GM23248 (cell line): ENCODE measurements around the gene MAD2L1. TPM values are rescaled to one million over a fixed set of nuclear protein-coding genes. Genes with fewer than 3 reads are reported as not detected.
A peak's percentile ranks its signal among the peaks of the same experiment; 100 is the strongest.

Experiments used
- DNase-seq: peaks from one replicate; pipeline ENCODE4 v3.0.0-alpha.2; 2015
- H2AFZ ChIP-seq: fragments of 200-600 bp; sonication (generic); 2 replicates; pipeline ENCODE4 v1.6.1; 2016; ENCODE audit warnings: antibody characterized with exemption
- H3F3A ChIP-seq: fragments of 200-600 bp; sonication (generic); 2 replicates; pipeline ENCODE4 v1.6.1; 2016; ENCODE audit warnings: mild to moderate bottlenecking, antibody characterized with exemption, mixed run types; ENCODE audit not compliant: insufficient read depth
- H3K27ac ChIP-seq: fragments of 200-600 bp; sonication (generic); 2 replicates; pipeline ENCODE4 v1.5.1; 2016; ENCODE audit warnings: mild to moderate bottlenecking
- H3K27me3 ChIP-seq: fragments of 200-600 bp; sonication (generic); replicated peaks from 2 replicates; pipeline ENCODE4 v1.6.1; 2016; ENCODE audit warnings: mild to moderate bottlenecking; ENCODE audit not compliant: insufficient read depth
- H3K36me3 ChIP-seq: fragments of 200-600 bp; sonication (generic); 2 replicates; pipeline ENCODE4 v1.6.1; 2016; ENCODE audit warnings: low read depth, mild to moderate bottlenecking
- H3K4me1 ChIP-seq: fragments of 200-600 bp; sonication (generic); 2 replicates; pipeline ENCODE4 v1.6.1; 2016; ENCODE audit warnings: mild to moderate bottlenecking; ENCODE audit not compliant: insufficient read depth
- H3K4me2 ChIP-seq: fragments of 200-600 bp; sonication (generic); one replicate; pipeline ENCODE4 v1.6.1; 2016; ENCODE audit warnings: mild to moderate bottlenecking; ENCODE audit not compliant: unreplicated experiment
- H3K4me3 ChIP-seq: fragments of 200-600 bp; sonication (generic); 2 replicates; pipeline ENCODE4 v1.5.1; 2016; ENCODE audit warnings: mild to moderate bottlenecking
- H3K79me2 ChIP-seq: fragments of 200-600 bp; sonication (generic); 2 replicates; pipeline ENCODE4 v1.6.1; 2016; ENCODE audit warnings: mild to moderate bottlenecking; ENCODE audit not compliant: insufficient read depth
- H3K9ac ChIP-seq: fragments of 200-600 bp; sonication (generic); 2 replicates; pipeline ENCODE4 v1.6.1; 2016; ENCODE audit warnings: mild to moderate bottlenecking
- H3K9me2 ChIP-seq: fragments of 200-600 bp; sonication (generic); 2 replicates; pipeline ENCODE4 v1.6.1; 2016; ENCODE audit warnings: mixed run types, mild to moderate bottlenecking, moderate library complexity; ENCODE audit not compliant: insufficient read depth
- H3K9me3 ChIP-seq: fragments of 200-600 bp; sonication (generic); one replicate; pipeline ENCODE4 v1.6.1; 2017; ENCODE audit warnings: low read depth
- H4K20me1 ChIP-seq: fragments of 200-600 bp; sonication (generic); 2 replicates; pipeline ENCODE4 v1.6.0; 2016; ENCODE audit not compliant: insufficient read depth
- EZH2 ChIP-seq: fragments of 200-600 bp; sonication (generic); IDR thresholded peaks from 2 replicates; pipeline ENCODE4 v1.6.1; 2018; ENCODE audit warnings: antibody characterized with exemption, mild to moderate bottlenecking; ENCODE audit not compliant: insufficient read depth, poor library complexity, severe bottlenecking
- EZH2phosphoT487 ChIP-seq: fragments of 200-600 bp; sonication (generic); IDR thresholded peaks from 2 replicates; pipeline ENCODE4 v1.6.1; 2018; ENCODE audit warnings: antibody characterized with exemption, moderate library complexity, mild to moderate bottlenecking, low read depth; ENCODE audit not compliant: insufficient read depth
- WGBS, 2 experiments: methylation state at CpG; one replicate each; pipeline ENCODE4 v1.1.6; 2015 to 2017; ENCODE audit warnings: low lambda C conversion rate in 2 of 2, low coverage in 1 of 2; ENCODE audit errors: missing lambda C conversion rate in 2 of 2; 5-methylcytosine and 5-hydroxymethylcytosine counted together
- in situ Hi-C: fragments of 300-500 bp; cut with MboI; formaldehyde crosslinking; loops from 2 replicates; pipeline ENCODE4 v1.15.0; 2020
- polyA plus RNA-seq: library from polyadenylated mRNA; unstranded; fragments of >200 nt; fragmentation: Nextera tagmentation; extraction: Ambion mirVana; gene quantifications from 2 replicates; pipeline ENCODE4 v1.2.1, GENCODE V29; 2016
- total RNA-seq: library from RNA; depleted of rRNA; stranded (reverse); fragments of >200 nt; shearing (Covaris generic); gene quantifications from 2 replicates; pipeline ENCODE4 v1.2.3, GENCODE V29; 2014

MAD2L1 gene
- total and polyA plus RNA-seq, 2 experiments from 2014 or later = 31.3 to 40.6 TPM

DNA sequence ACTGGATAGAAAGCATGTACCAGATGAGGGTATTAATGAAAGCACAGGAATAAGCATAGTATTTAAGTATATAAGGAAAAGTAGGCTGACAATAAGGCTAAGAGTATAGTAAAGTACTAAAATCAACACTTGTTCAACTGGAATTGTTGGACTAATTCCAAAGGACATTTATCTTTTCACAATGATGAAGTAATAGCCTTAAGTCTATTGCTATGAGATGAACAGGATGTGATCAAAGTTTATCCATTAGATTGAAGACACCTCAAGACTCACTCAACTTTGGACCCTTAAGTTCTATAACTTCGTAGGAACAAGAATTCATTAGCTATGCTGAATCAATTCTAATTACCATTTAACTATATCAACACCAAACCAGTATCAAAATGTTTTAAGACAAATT lies 7.6 kb downstream of the MAD2L1 start:
- Histone ChIP-seq H3K4me2 (no peak overlapping the region), H3K27me3 (no peaks in the 10 kb centered on the region), H3K9me3 (no peaks in the 10 kb centered on the region), H3K4me3 (no peak overlapping the region), H3K79me2 (peaks cover 34% of the 10 kb centered on the region), H4K20me1 (no peaks in the 10 kb centered on the region), H3K4me1 (peaks cover 13% of the 10 kb centered on the region; the same call in 1 of the 2 replicates), H3K36me3 (no peaks in the 10 kb centered on the region), H3K27ac (no peak overlapping the region), H3K9ac (no peak overlapping the region), H2AFZ (no peak overlapping the region), H3K9me2 (no peaks in the 10 kb centered on the region), H3F3A (no peaks in the 10 kb centered on the region)
- WGBS, 2 experiments = 93 to 94% methylated on average over 1 of the region's 1 CpG
- DNase-seq = no peak
- TF ChIP-seq EZH2phosphoT487 (no peak), EZH2 (no peak)
- in situ Hi-C loops = loop anchor here (10.0 kb wide), 2 partner anchors 424 to 744 kb away; no protein-coding TSS in a partner anchor

DNA sequence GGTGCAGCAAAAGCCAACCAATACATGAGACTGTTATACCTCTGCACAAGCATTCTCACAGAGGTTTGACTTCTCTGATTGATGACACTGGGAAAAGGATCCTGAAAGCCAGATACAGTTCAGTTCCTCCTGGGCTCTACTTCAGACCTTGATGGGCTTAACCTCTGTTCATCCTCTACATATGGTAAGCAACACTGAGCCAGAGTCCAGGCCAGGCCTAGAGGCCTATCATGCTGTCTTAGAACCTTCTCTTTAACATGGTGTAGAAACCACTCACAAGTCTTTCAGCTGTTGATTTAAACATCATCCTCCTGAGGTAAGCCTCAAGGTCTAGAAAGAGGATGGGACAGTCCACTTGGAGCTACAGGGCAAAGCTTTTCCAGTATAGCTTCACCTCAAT lies 9.2 kb downstream of the MAD2L1 start:
- Histone ChIP-seq H3K27me3 (no peaks in the 10 kb centered on the region), H3K9me2 (no peaks in the 10 kb centered on the region), H2AFZ (no peak overlapping the region), H3K4me2 (no peak overlapping the region), H3F3A (peaks cover 8% of the 10 kb centered on the region; the same call in 1 of the 2 replicates), H3K79me2 (peaks cover 17% of the 10 kb centered on the region), H3K9ac (no peak overlapping the region), H4K20me1 (no peaks in the 10 kb centered on the region), H3K36me3 (no peaks in the 10 kb centered on the region), H3K4me1 (peaks cover 10% of the 10 kb centered on the region), H3K27ac (no peak overlapping the region), H3K4me3 (no peak overlapping the region), H3K9me3 (no peaks in the 10 kb centered on the region)
- in situ Hi-C loops = loop anchor here (10.0 kb wide), 2 partner anchors 423 to 743 kb away; no protein-coding TSS in a partner anchor
- TF ChIP-seq EZH2phosphoT487 (no peak), EZH2 (no peak)
- no peak for DNase-seq

DNA sequence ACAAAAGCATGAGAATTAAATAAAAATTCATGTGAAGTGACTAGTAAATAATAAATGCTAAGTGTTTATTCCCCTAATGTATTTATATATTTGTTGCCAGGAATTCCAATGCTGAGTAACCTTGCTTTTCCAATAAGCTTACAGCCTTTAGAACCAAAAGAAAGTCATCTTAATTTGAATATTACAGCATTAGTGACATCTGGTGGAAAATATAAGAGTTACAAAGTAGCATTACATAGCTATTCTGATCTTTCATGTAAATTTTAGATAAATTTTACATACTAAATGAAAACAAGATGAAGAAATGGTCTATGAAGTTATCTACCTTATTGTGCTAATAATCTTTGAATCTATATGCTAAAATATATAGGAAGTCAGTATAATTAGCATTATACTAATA lies 10.4 kb downstream of the MAD2L1 start:
- H4K20me1 ChIP-seq = no peaks in the 10 kb centered on the region
- in situ Hi-C loops = loop anchor here (10.0 kb wide), 2 partner anchors 421 to 741 kb away; no protein-coding TSS in a partner anchor
- no peak overlapping the region for H3K4me3 ChIP-seq
- peaks cover 10% of the 10 kb centered on the region for H3K4me1 ChIP-seq
- H3K9me2 ChIP-seq = no peaks in the 10 kb centered on the region
- no peak overlapping the region for H2AFZ ChIP-seq
- DNase-seq = peak; percentile 70
- no peaks in the 10 kb centered on the region for H3K9me3 ChIP-seq
- H3F3A ChIP-seq = peaks cover 8% of the 10 kb centered on the region; the same call in 1 of the 2 replicates
- no peak overlapping the region for H3K9ac ChIP-seq
- no peaks in the 10 kb centered on the region for H3K36me3 ChIP-seq
- no peaks in the 10 kb centered on the region for H3K27me3 ChIP-seq
- peaks cover 8% of the 10 kb centered on the region for H3K79me2 ChIP-seq
- no peak overlapping the region for H3K27ac ChIP-seq
- TF ChIP-seq EZH2 (no peak), EZH2phosphoT487 (no peak)
- no peak overlapping the region for H3K4me2 ChIP-seq

DNA sequence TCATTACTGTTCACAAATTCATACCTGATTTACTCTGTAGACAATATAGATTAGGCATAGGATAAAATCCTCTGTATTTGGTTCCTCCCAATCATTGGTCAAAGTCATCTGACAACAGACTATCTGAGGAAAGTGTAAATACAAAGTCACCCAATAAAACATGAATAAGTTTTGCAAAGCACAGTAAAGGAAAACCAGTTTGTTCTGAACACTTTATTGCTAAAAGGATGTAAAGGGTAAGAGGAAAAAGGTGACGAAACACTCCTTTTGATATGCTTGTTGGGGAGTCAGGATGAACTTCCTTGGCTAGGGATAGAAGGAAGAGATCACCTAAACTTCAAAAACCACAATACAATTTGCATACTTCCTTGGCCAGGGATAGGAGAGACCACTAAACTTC lies 10.9 kb downstream of the MAD2L1 start:
- no peak overlapping the region for H2AFZ ChIP-seq
- no peak for DNase-seq
- no peaks in the 10 kb centered on the region for H3K27me3 ChIP-seq
- H3K4me3 ChIP-seq = no peak overlapping the region
- peaks cover 8% of the 10 kb centered on the region; the same call in 1 of the 2 replicates for H3F3A ChIP-seq
- WGBS, 2 experiments = 87 to 90% methylated on average over 1 of the region's 1 CpG
- no peaks in the 10 kb centered on the region for H3K9me2 ChIP-seq
- no peak overlapping the region for H3K27ac ChIP-seq
- in situ Hi-C loops = loop anchor here (10.0 kb wide), 2 partner anchors 421 to 741 kb away; no protein-coding TSS in a partner anchor
- H3K79me2 ChIP-seq = peaks cover 7% of the 10 kb centered on the region
- H3K9me3 ChIP-seq = no peaks in the 10 kb centered on the region
- no peaks in the 10 kb centered on the region for H4K20me1 ChIP-seq
- TF ChIP-seq EZH2 (no peak), EZH2phosphoT487 (no peak)
- peaks cover 10% of the 10 kb centered on the region for H3K4me1 ChIP-seq
- H3K4me2 ChIP-seq = no peak overlapping the region
- H3K36me3 ChIP-seq = no peaks in the 10 kb centered on the region
- no peak overlapping the region for H3K9ac ChIP-seq

DNA sequence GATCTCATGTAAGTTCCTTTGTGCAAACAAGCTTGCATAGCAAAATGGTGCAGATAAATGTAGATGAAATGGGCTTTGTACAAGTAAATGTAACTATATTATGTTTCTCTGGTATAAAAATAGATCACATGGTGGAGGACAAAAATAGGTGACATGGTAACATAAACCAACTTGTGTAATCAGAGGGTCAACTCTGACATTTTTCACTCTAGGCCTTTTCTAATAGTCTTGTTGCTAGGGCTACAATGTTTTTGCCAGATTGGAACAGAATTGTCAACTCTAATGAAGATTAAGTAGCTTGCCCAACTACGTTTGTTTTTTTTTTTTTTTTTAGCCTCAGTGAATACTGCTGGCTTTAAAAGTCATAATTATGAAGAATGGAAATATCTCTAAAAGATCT lies 11.5 kb downstream of the MAD2L1 start:
- TF ChIP-seq EZH2 = no peak
- no peak for TF ChIP-seq EZH2phosphoT487
- in situ Hi-C loops = loop anchor here (10.0 kb wide), 2 partner anchors 420 to 740 kb away; no protein-coding TSS in a partner anchor
- H3K9me2 ChIP-seq = no peaks in the 10 kb centered on the region
- peaks cover 10% of the 10 kb centered on the region for H3K4me1 ChIP-seq
- no peak overlapping the region for H3K4me3 ChIP-seq
- DNase-seq = no peak
- no peaks in the 10 kb centered on the region for H3K27me3 ChIP-seq
- H2AFZ ChIP-seq = no peak overlapping the region
- H3K4me2 ChIP-seq = no peak overlapping the region
- peaks cover 7% of the 10 kb centered on the region; the same call in 1 of the 2 replicates for H3K79me2 ChIP-seq
- H3K27ac ChIP-seq = no peak overlapping the region
- peaks cover 8% of the 10 kb centered on the region; the same call in 1 of the 2 replicates for H3F3A ChIP-seq
- no peaks in the 10 kb centered on the region for H3K36me3 ChIP-seq
- no peak overlapping the region for H3K9ac ChIP-seq
- 6 to 21% methylated on average over 1 of the region's 1 CpG for WGBS, 2 experiments
- no peaks in the 10 kb centered on the region for H4K20me1 ChIP-seq
- no peaks in the 10 kb centered on the region for H3K9me3 ChIP-seq
